Parathyroid adenoma (tissue), 2 donors: ENCODE results near the gene FANCI.

ENCODE experiments used
- H2AFZ ChIP-seq: fragments of 300-600 bp; sonication (generic); one replicate; pipeline ENCODE4 v1.7.0; 2017; ENCODE audit warnings: antibody characterized with exemption, mild to moderate bottlenecking
- H3K27ac ChIP-seq: fragments of 300-600 bp; sonication (generic); one replicate; pipeline ENCODE4 v1.7.0; 2017
- H3K27me3 ChIP-seq: fragments of 300-600 bp; sonication (generic); one replicate; pipeline ENCODE4 v1.7.0; 2017; ENCODE audit warnings: low read length; ENCODE audit not compliant: control insufficient read depth, insufficient read depth
- H3K36me3 ChIP-seq: fragments of 300-600 bp; sonication (generic); one replicate; pipeline ENCODE4 v1.7.0; 2017; ENCODE audit warnings: low read length; ENCODE audit not compliant: control insufficient read depth, insufficient read depth
- H3K4me1 ChIP-seq: fragments of 300-600 bp; sonication (generic); one replicate; pipeline ENCODE4 v1.7.0; 2017; ENCODE audit warnings: control low read depth
- H3K4me2 ChIP-seq: fragments of 300-600 bp; sonication (generic); one replicate; pipeline ENCODE4 v1.7.0; 2017; ENCODE audit warnings: low read length
- H3K4me3 ChIP-seq: fragments of 300-600 bp; sonication (generic); one replicate; pipeline ENCODE4 v1.7.0; 2017; ENCODE audit warnings: low read depth, low read length
- H3K79me2 ChIP-seq: fragments of 300-600 bp; sonication (generic); one replicate; pipeline ENCODE4 v1.7.0; 2017; ENCODE audit warnings: control low read depth
- H3K9ac ChIP-seq: fragments of 300-600 bp; sonication (generic); one replicate; pipeline ENCODE4 v1.7.0; 2017; ENCODE audit warnings: mild to moderate bottlenecking
- H3K9me3 ChIP-seq: fragments of 300-600 bp; sonication (generic); one replicate; pipeline ENCODE4 v1.7.0; 2017; ENCODE audit warnings: low read length; ENCODE audit not compliant: control insufficient read depth
- CTCF ChIP-seq: fragments of 300-600 bp; sonication (generic); IDR thresholded peaks from one replicate; pipeline ENCODE4 v1.7.0; 2017; ENCODE audit warnings: antibody characterized with exemption, mild to moderate bottlenecking
- donor health status: primary hyperparathyroidism.

The FANCI gene

GRCh38 chr15:89208256-89208655 lies 35.5 kb upstream of the FANCI start:
- Histone ChIP-seq H3K79me2 (no peaks in the 10 kb centered on the region), H3K9me3 (no peaks in the 10 kb centered on the region), H3K4me1 (no peaks in the 10 kb centered on the region), H2AFZ (no peak overlapping the region), H3K27ac (no peak overlapping the region), H3K4me3 (no peak overlapping the region), H3K4me2 (no peak overlapping the region), H3K36me3 (no peaks in the 10 kb centered on the region), H3K27me3 (no peaks in the 10 kb centered on the region), H3K9ac (no peak overlapping the region)
- TF ChIP-seq CTCF: no peak

- Histone ChIP-seq H2AFZ (no peak overlapping the region), H3K9ac (no peak overlapping the region), H3K36me3 (no peaks in the 10 kb centered on the region), H3K4me1 (no peaks in the 10 kb centered on the region), H3K27ac (no peak overlapping the region), H3K4me3 (no peak overlapping the region), H3K79me2 (no peaks in the 10 kb centered on the region), H3K27me3 (no peaks in the 10 kb centered on the region), H3K4me2 (no peak overlapping the region), H3K9me3 (no peaks in the 10 kb centered on the region)
- TF ChIP-seq CTCF: no peak
These were observed 34.7 kb upstream of the FANCI start for GRCh38 chr15:89209057-89209456.

- Histone ChIP-seq H3K4me3 (no peak overlapping the region), H2AFZ (no peak overlapping the region), H3K9me3 (no peaks in the 10 kb centered on the region), H3K4me1 (no peaks in the 10 kb centered on the region), H3K27ac (no peak overlapping the region), H3K9ac (no peak overlapping the region), H3K36me3 (no peaks in the 10 kb centered on the region), H3K79me2 (no peaks in the 10 kb centered on the region), H3K4me2 (no peak overlapping the region), H3K27me3 (no peaks in the 10 kb centered on the region)
- TF ChIP-seq CTCF: no peak
These were observed 32.1 kb upstream of the FANCI start for GRCh38 chr15:89211678-89212170.

GRCh38 chr15:89215627-89216026 lies 28.2 kb upstream of the FANCI start:
- Histone ChIP-seq H2AFZ (no peak overlapping the region), H3K9ac (no peak overlapping the region), H3K27ac (no peak overlapping the region), H3K79me2 (no peaks in the 10 kb centered on the region), H3K4me1 (no peaks in the 10 kb centered on the region), H3K9me3 (no peaks in the 10 kb centered on the region), H3K36me3 (no peaks in the 10 kb centered on the region), H3K4me2 (no peak overlapping the region), H3K27me3 (no peaks in the 10 kb centered on the region), H3K4me3 (no peak overlapping the region)
- no peak for TF ChIP-seq CTCF

GRCh38 chr15:89217031-89217430 lies 26.7 kb upstream of the FANCI start:
- TF ChIP-seq CTCF: no peak
- Histone ChIP-seq H3K9me3 (no peaks in the 10 kb centered on the region), H3K4me1 (no peaks in the 10 kb centered on the region), H3K4me3 (no peak overlapping the region), H3K27me3 (no peaks in the 10 kb centered on the region), H3K9ac (no peak overlapping the region), H3K27ac (no peak overlapping the region), H3K4me2 (no peak overlapping the region), H3K36me3 (no peaks in the 10 kb centered on the region), H3K79me2 (no peaks in the 10 kb centered on the region), H2AFZ (no peak overlapping the region)
